Right lobe of liver (tissue), 4 donors: ENCODE results near the gene FHL1.

Experiments used
- CTCF ChIP-seq, 4 donors: fragments of 200-600 bp in 3 of 4; fragments of 450-650 bp in 1 of 4; IDR thresholded peaks; one replicate each; pipeline versions ENCODE4 v1.5.1 to v1.8.0; 2016 to 2022; ENCODE audit warnings: antibody characterized with exemption in 4 of 4, mild to moderate bottlenecking in 2 of 4
- POLR2A ChIP-seq: fragments of 450-650 bp; IDR thresholded peaks from one replicate; pipeline ENCODE4 v1.6.1; 2017; ENCODE audit warnings: antibody characterized with exemption, mild to moderate bottlenecking
- donor health status: DM: no; HTN: no; CAD: no.
- donor health status: DM: no; HTN: no; CAD: no.
- donor health status: DM: no; HTN: yes; CAD: no.

GRCh38 chrX:136128743-136129142 lies 18.6 kb upstream of the FHL1 start:
- TF ChIP-seq CTCF (IDR thresholded peaks at IDR 0.05) (no peak), POLR2A (no peak)
